ENCODE measurements around the gene NRARP. TPM values are rescaled to one million over a fixed set of nuclear protein-coding genes. Genes with fewer than 3 reads are reported as not detected.

The NRARP gene
- total RNA-seq = 1 to 10 TPM in 3 of 6 experiments, under 1 TPM in 3; 0.57 to 2.3 (median 0.98) TPM
- long read RNA-seq = 0 reads

GRCh38 chr9:137302118-137302448 lies at the start of gene NRARP:
NRARP (minus strand) TSS chr9:137302271; CDS start chr9:137301928, 343 bp downstream.
- WGBS (ENCODE audit: insufficient coverage, low coverage, low lambda C conversion rate, missing lambda C conversion rate) = no CpG with 5 or more reads among the region's 60 CpGs
- H3K27me3 ChIP-seq = peaks cover 0 to 20% of the 10 kb centered on the region in 2 donors
- peak within 1 kb of the TSS; percentile 26 to 78 (median 47) for H3K27ac ChIP-seq
- H3K4me1 ChIP-seq = peaks cover 0 to 20% (median under 1%) of the 10 kb centered on the region in 4 donors
- TF ChIP-seq POLR2A (IDR thresholded peaks at IDR 0.05) = peak; percentile 46
- TF ChIP-seq CTCF (IDR thresholded peaks at IDR 0.05) = no peak
- intact Hi-C loops (cut with DNase I) = loop anchor here in 1 of 2 donors (10.0 kb wide), 1 partner anchor 103 kb away; no protein-coding TSS in a partner anchor
- DNase-seq (peak; percentile 80 to 92 (median 86)), ATAC-seq (peak; percentile 53 to 69 (median 55))
- H3K36me3 ChIP-seq = no peaks in the 10 kb centered on the region
- H3K4me3 ChIP-seq = peak within 1 kb of the TSS; percentile 31 to 44 (median 39)
- no peaks in the 10 kb centered on the region for H3K9me3 ChIP-seq

- intact Hi-C loops (cut with DNase I) = no loop called here
- WGBS (ENCODE audit: insufficient coverage, low coverage, low lambda C conversion rate, missing lambda C conversion rate) = 83% methylated on average over 5 of the region's 30 CpGs
- H3K9me3 ChIP-seq = no peaks in the 10 kb centered on the region
- DNase-seq = peak in 1 of 3 donors; percentile 57
- no peak overlapping the region for H3K4me3 ChIP-seq
- no peaks in the 10 kb centered on the region for H3K4me1 ChIP-seq
- H3K36me3 ChIP-seq = no peaks in the 10 kb centered on the region
- TF ChIP-seq POLR2A (IDR thresholded peaks at IDR 0.05) = no peak
- TF ChIP-seq CTCF (IDR thresholded peaks at IDR 0.05) = peak in 1 of 4 donors; percentile 9
- no peak overlapping the region for H3K27ac ChIP-seq
- peak in 3 of 4 donors; percentile 19 to 28 (median 21) for ATAC-seq
- H3K27me3 ChIP-seq = no peaks in the 10 kb centered on the region
Measured at GRCh38 chr9:137350696-137351584, 48.9 kb upstream of the NRARP start.

GRCh38 chr9:137349471-137350033 lies 47.5 kb upstream of the NRARP start:
- peak in 1 of 4 donors; percentile 5 for ATAC-seq
- Histone ChIP-seq H3K27ac (no peak overlapping the region), H3K4me3 (no peak overlapping the region), H3K27me3 (no peaks in the 10 kb centered on the region), H3K4me1 (no peaks in the 10 kb centered on the region), H3K9me3 (no peaks in the 10 kb centered on the region), H3K36me3 (no peaks in the 10 kb centered on the region)
- no peak for DNase-seq
- intact Hi-C loops (cut with DNase I) = no loop called here
- TF ChIP-seq CTCF (IDR thresholded peaks at IDR 0.05) (no peak), POLR2A (IDR thresholded peaks at IDR 0.05) (no peak)
- whole genome bisulfite sequencing (ENCODE audit: insufficient coverage, low coverage, low lambda C conversion rate, missing lambda C conversion rate) = 93% methylated on average over 9 of the region's 27 CpGs

- 96% methylated on average over 5 of the region's 31 CpGs for WGBS (ENCODE audit: insufficient coverage, low coverage, low lambda C conversion rate, missing lambda C conversion rate)
- no peak for DNase-seq
Measured at GRCh38 chr9:137348769-137349470, 46.8 kb upstream of the NRARP start.

More at GRCh38 chr9:137348769-137349470, 46.8 kb upstream of the NRARP start:
- TF ChIP-seq POLR2A (IDR thresholded peaks at IDR 0.05) (no peak), CTCF (IDR thresholded peaks at IDR 0.05) (no peak)
- no peak overlapping the region for H3K27ac ChIP-seq
- intact Hi-C loops (cut with DNase I) = no loop called here
- no peaks in the 10 kb centered on the region for H3K36me3 ChIP-seq
- no peaks in the 10 kb centered on the region for H3K27me3 ChIP-seq
- H3K9me3 ChIP-seq = no peaks in the 10 kb centered on the region
- no peak overlapping the region for H3K4me3 ChIP-seq
- no peaks in the 10 kb centered on the region for H3K4me1 ChIP-seq
- no peak for ATAC-seq
